Measurements from ENCODE around the gene ARG2.
"Not testable (repeated sequence)": the region's sequence is repeated elsewhere in the genome, so short reads cannot be mapped to it uniquely, and the experiment has no call there.

Gene ARG2

GRCh38 chr14:67609642-67610310 is 9.9 kb upstream of the ARG2 start:
- no peaks in the 10 kb centered on the region for H3K36me3 ChIP-seq (ENCODE audit: control insufficient read depth in 2 of 2, insufficient read depth in 2 of 2, low read length in 2 of 2)
- H3K9me3 ChIP-seq (ENCODE audit: control insufficient read depth in 2 of 2, low read length in 2 of 2): no peaks in the 10 kb centered on the region
- no peaks in the 10 kb centered on the region for H3K4me1 ChIP-seq (ENCODE audit: control insufficient read depth in 2 of 2, insufficient read depth in 2 of 2, low read length in 2 of 2)
- no peak overlapping the region for H3K9ac ChIP-seq (ENCODE audit: low read depth in 1 of 2, low read length in 2 of 2)
- no peak overlapping the region for H3K4me3 ChIP-seq (ENCODE audit: low read length in 2 of 2)
- H3K27ac ChIP-seq (ENCODE audit: low read depth in 2 of 2, low read length in 2 of 2): no peak overlapping the region
- H3K27me3 ChIP-seq (ENCODE audit: control insufficient read depth in 2 of 2, insufficient read depth in 2 of 2, low read length in 2 of 2): peaks cover 0 to 2% of the 10 kb centered on the region in 2 donors

- Histone ChIP-seq H3K9ac (ENCODE audit: low read depth in 1 of 2, low read length in 2 of 2) (no peak overlapping the region), H3K36me3 (ENCODE audit: control insufficient read depth in 2 of 2, insufficient read depth in 2 of 2, low read length in 2 of 2) (no peaks in the 10 kb centered on the region), H3K4me3 (ENCODE audit: low read length in 2 of 2) (no peak overlapping the region), H3K9me3 (ENCODE audit: control insufficient read depth in 2 of 2, low read length in 2 of 2) (no peaks in the 10 kb centered on the region), H3K27me3 (ENCODE audit: control insufficient read depth in 2 of 2, insufficient read depth in 2 of 2, low read length in 2 of 2) (peaks cover 0 to 2% of the 10 kb centered on the region in 2 donors), H3K27ac (ENCODE audit: low read depth in 2 of 2, low read length in 2 of 2) (no peak overlapping the region), H3K4me1 (ENCODE audit: control insufficient read depth in 2 of 2, insufficient read depth in 2 of 2, low read length in 2 of 2) (no peaks in the 10 kb centered on the region)
Observed at GRCh38 chr14:67610491-67610890, 9.2 kb upstream of the ARG2 start.

- Histone ChIP-seq H3K4me3 (ENCODE audit: low read length in 2 of 2) (no peak overlapping the region), H3K27ac (ENCODE audit: low read depth in 2 of 2, low read length in 2 of 2) (no peak overlapping the region), H3K4me1 (ENCODE audit: control insufficient read depth in 2 of 2, insufficient read depth in 2 of 2, low read length in 2 of 2) (peaks cover 8 to 11% of the 10 kb centered on the region in 2 donors), H3K27me3 (ENCODE audit: control insufficient read depth in 2 of 2, insufficient read depth in 2 of 2, low read length in 2 of 2) (no peaks in the 10 kb centered on the region), H3K36me3 (ENCODE audit: control insufficient read depth in 2 of 2, insufficient read depth in 2 of 2, low read length in 2 of 2) (no peaks in the 10 kb centered on the region), H3K9ac (ENCODE audit: low read depth in 1 of 2, low read length in 2 of 2) (peak overlapping the region in 1 of 2 donors; percentile 84), H3K9me3 (ENCODE audit: control insufficient read depth in 2 of 2, low read length in 2 of 2) (no peaks in the 10 kb centered on the region)
Observed at GRCh38 chr14:67618617-67619063, 1.1 kb upstream of the ARG2 start.

- Histone ChIP-seq H3K36me3 (ENCODE audit: control insufficient read depth in 2 of 2, insufficient read depth in 2 of 2, low read length in 2 of 2) (no peaks in the 10 kb centered on the region), H3K9ac (ENCODE audit: low read depth in 1 of 2, low read length in 2 of 2) (peak overlapping the region in 1 of 2 donors; percentile 84), H3K4me1 (ENCODE audit: control insufficient read depth in 2 of 2, insufficient read depth in 2 of 2, low read length in 2 of 2) (peaks cover 8 to 11% of the 10 kb centered on the region in 2 donors), H3K9me3 (ENCODE audit: control insufficient read depth in 2 of 2, low read length in 2 of 2) (no peaks in the 10 kb centered on the region), H3K4me3 (ENCODE audit: low read length in 2 of 2) (peak overlapping the region; percentile 79 to 81), H3K27ac (ENCODE audit: low read depth in 2 of 2, low read length in 2 of 2) (peak overlapping the region in 1 of 2 donors; percentile 38), H3K27me3 (ENCODE audit: control insufficient read depth in 2 of 2, insufficient read depth in 2 of 2, low read length in 2 of 2) (no peaks in the 10 kb centered on the region)
Observed at GRCh38 chr14:67620217-67620785, 581 bp downstream of the ARG2 start.

GRCh38 chr14:67622675-67623074 is 3.0 kb downstream of the ARG2 start:
- H3K27ac ChIP-seq (ENCODE audit: low read depth in 2 of 2, low read length in 2 of 2): no peak overlapping the region
- H3K4me1 ChIP-seq (ENCODE audit: control insufficient read depth in 2 of 2, insufficient read depth in 2 of 2, low read length in 2 of 2): peaks cover 8 to 11% of the 10 kb centered on the region in 2 donors
- H3K27me3 ChIP-seq (ENCODE audit: control insufficient read depth in 2 of 2, insufficient read depth in 2 of 2, low read length in 2 of 2): no peaks in the 10 kb centered on the region
- H3K36me3 ChIP-seq (ENCODE audit: control insufficient read depth in 2 of 2, insufficient read depth in 2 of 2, low read length in 2 of 2): no peaks in the 10 kb centered on the region
- H3K4me3 ChIP-seq (ENCODE audit: low read length in 2 of 2): no peak overlapping the region
- H3K9ac ChIP-seq (ENCODE audit: low read depth in 1 of 2, low read length in 2 of 2): no peak overlapping the region
- no peaks in the 10 kb centered on the region for H3K9me3 ChIP-seq (ENCODE audit: control insufficient read depth in 2 of 2, low read length in 2 of 2)

GRCh38 chr14:67623114-67623513 is 3.4 kb downstream of the ARG2 start:
- H3K36me3 ChIP-seq (ENCODE audit: control insufficient read depth in 2 of 2, insufficient read depth in 2 of 2, low read length in 2 of 2): no peaks in the 10 kb centered on the region
- no peak overlapping the region for H3K9ac ChIP-seq (ENCODE audit: low read depth in 1 of 2, low read length in 2 of 2)
- no peaks in the 10 kb centered on the region for H3K9me3 ChIP-seq (ENCODE audit: control insufficient read depth in 2 of 2, low read length in 2 of 2)
- H3K4me1 ChIP-seq (ENCODE audit: control insufficient read depth in 2 of 2, insufficient read depth in 2 of 2, low read length in 2 of 2): peaks cover 8 to 11% of the 10 kb centered on the region in 2 donors
- H3K27me3 ChIP-seq (ENCODE audit: control insufficient read depth in 2 of 2, insufficient read depth in 2 of 2, low read length in 2 of 2): no peaks in the 10 kb centered on the region
- no peak overlapping the region for H3K27ac ChIP-seq (ENCODE audit: low read depth in 2 of 2, low read length in 2 of 2)
- no peak overlapping the region for H3K4me3 ChIP-seq (ENCODE audit: low read length in 2 of 2)

GRCh38 chr14:67626131-67626530 is 6.4 kb downstream of the ARG2 start:
- H3K4me1 ChIP-seq (ENCODE audit: control insufficient read depth in 2 of 2, insufficient read depth in 2 of 2, low read length in 2 of 2); H3K4me3 ChIP-seq (ENCODE audit: low read length in 2 of 2); H3K36me3 ChIP-seq (ENCODE audit: control insufficient read depth in 2 of 2, insufficient read depth in 2 of 2, low read length in 2 of 2); H3K27me3 ChIP-seq (ENCODE audit: control insufficient read depth in 2 of 2, insufficient read depth in 2 of 2, low read length in 2 of 2); H3K9ac ChIP-seq (ENCODE audit: low read depth in 1 of 2, low read length in 2 of 2); H3K9me3 ChIP-seq (ENCODE audit: control insufficient read depth in 2 of 2, low read length in 2 of 2); H3K27ac ChIP-seq (ENCODE audit: low read depth in 2 of 2, low read length in 2 of 2): not testable (repeated sequence)

GRCh38 chr14:67627519-67627918 is 7.8 kb downstream of the ARG2 start:
- H3K27ac ChIP-seq (ENCODE audit: low read depth in 2 of 2, low read length in 2 of 2): no peak overlapping the region
- no peaks in the 10 kb centered on the region for H3K27me3 ChIP-seq (ENCODE audit: control insufficient read depth in 2 of 2, insufficient read depth in 2 of 2, low read length in 2 of 2)
- H3K36me3 ChIP-seq (ENCODE audit: control insufficient read depth in 2 of 2, insufficient read depth in 2 of 2, low read length in 2 of 2): no peaks in the 10 kb centered on the region

GRCh38 chr14:67630186-67630585 is 10.5 kb downstream of the ARG2 start:
- Histone ChIP-seq H3K27me3 (ENCODE audit: control insufficient read depth in 2 of 2, insufficient read depth in 2 of 2, low read length in 2 of 2) (no peaks in the 10 kb centered on the region), H3K9me3 (ENCODE audit: control insufficient read depth in 2 of 2, low read length in 2 of 2) (no peaks in the 10 kb centered on the region), H3K4me1 (ENCODE audit: control insufficient read depth in 2 of 2, insufficient read depth in 2 of 2, low read length in 2 of 2) (no peaks in the 10 kb centered on the region)

More at GRCh38 chr14:67627519-67627918, 7.8 kb downstream of the ARG2 start:
- Histone ChIP-seq H3K9me3 (ENCODE audit: control insufficient read depth in 2 of 2, low read length in 2 of 2) (no peaks in the 10 kb centered on the region), H3K4me1 (ENCODE audit: control insufficient read depth in 2 of 2, insufficient read depth in 2 of 2, low read length in 2 of 2) (no peaks in the 10 kb centered on the region), H3K4me3 (ENCODE audit: low read length in 2 of 2) (no peak overlapping the region), H3K9ac (ENCODE audit: low read depth in 1 of 2, low read length in 2 of 2) (no peak overlapping the region)

GRCh38 chr14:67630938-67631337 is 11.2 kb downstream of the ARG2 start:
- Histone ChIP-seq H3K9me3 (ENCODE audit: control insufficient read depth in 2 of 2, low read length in 2 of 2) (no peaks in the 10 kb centered on the region), H3K4me1 (ENCODE audit: control insufficient read depth in 2 of 2, insufficient read depth in 2 of 2, low read length in 2 of 2) (no peaks in the 10 kb centered on the region), H3K9ac (ENCODE audit: low read depth in 1 of 2, low read length in 2 of 2) (no peak overlapping the region), H3K4me3 (ENCODE audit: low read length in 2 of 2) (no peak overlapping the region), H3K27ac (ENCODE audit: low read depth in 2 of 2, low read length in 2 of 2) (no peak overlapping the region), H3K27me3 (ENCODE audit: control insufficient read depth in 2 of 2, insufficient read depth in 2 of 2, low read length in 2 of 2) (no peaks in the 10 kb centered on the region), H3K36me3 (ENCODE audit: control insufficient read depth in 2 of 2, insufficient read depth in 2 of 2, low read length in 2 of 2) (no peaks in the 10 kb centered on the region)

More at GRCh38 chr14:67630186-67630585, 10.5 kb downstream of the ARG2 start:
- Histone ChIP-seq H3K4me3 (ENCODE audit: low read length in 2 of 2) (no peak overlapping the region), H3K9ac (ENCODE audit: low read depth in 1 of 2, low read length in 2 of 2) (no peak overlapping the region), H3K27ac (ENCODE audit: low read depth in 2 of 2, low read length in 2 of 2) (no peak overlapping the region), H3K36me3 (ENCODE audit: control insufficient read depth in 2 of 2, insufficient read depth in 2 of 2, low read length in 2 of 2) (no peaks in the 10 kb centered on the region)
